Measurements from ENCODE around the gene FHIT.

The FHIT gene

GRCh38 chr3:60979461-60980341, 271.6 kb downstream of the FHIT start:
- no peak for DNase-seq

- DNase-seq: no peak
Measured at GRCh38 chr3:60973321-60973720, 277.9 kb downstream of the FHIT start.

GRCh38 chr3:60972599-60972998, 278.7 kb downstream of the FHIT start:
- no peak for DNase-seq

- DNase-seq: no peak
Measured at GRCh38 chr3:60970850-60971249, 280.4 kb downstream of the FHIT start.

- no peak for DNase-seq
Measured at GRCh38 chr3:60967141-60967540, 284.1 kb downstream of the FHIT start.

- no peak for DNase-seq
Measured at GRCh38 chr3:60957541-60957940, 293.7 kb downstream of the FHIT start.

- no peak for DNase-seq
Measured at GRCh38 chr3:60956729-60957128, 294.5 kb downstream of the FHIT start.

- DNase-seq: no peak
Measured at GRCh38 chr3:60955034-60955433, 296.2 kb downstream of the FHIT start.

GRCh38 chr3:60954048-60954447, 297.2 kb downstream of the FHIT start:
- no peak for DNase-seq

- DNase-seq: no peak
Measured at GRCh38 chr3:60953351-60953750, 297.9 kb downstream of the FHIT start.

GRCh38 chr3:60952055-60952454, 299.2 kb downstream of the FHIT start:
- no peak for DNase-seq

- no peak for DNase-seq
Measured at GRCh38 chr3:60949146-60949545, 302.1 kb downstream of the FHIT start.

GRCh38 chr3:60948488-60948887, 302.8 kb downstream of the FHIT start:
- no peak for DNase-seq

- no peak for DNase-seq
Measured at GRCh38 chr3:60935709-60936108, 315.5 kb downstream of the FHIT start.

GRCh38 chr3:60933824-60934223, 317.4 kb downstream of the FHIT start:
- no peak for DNase-seq

GRCh38 chr3:60932643-60933042, 318.6 kb downstream of the FHIT start:
- DNase-seq: no peak

GRCh38 chr3:60932170-60932569, 319.1 kb downstream of the FHIT start:
- no peak for DNase-seq

- DNase-seq: no peak
Measured at GRCh38 chr3:60931452-60931851, 319.8 kb downstream of the FHIT start.

- no peak for DNase-seq
Measured at GRCh38 chr3:60920519-60920918, 330.7 kb downstream of the FHIT start.

- DNase-seq: no peak
Measured at GRCh38 chr3:60919296-60919695, 332.0 kb downstream of the FHIT start.

GRCh38 chr3:60917141-60917540, 334.1 kb downstream of the FHIT start:
- DNase-seq: no peak

GRCh38 chr3:60916546-60916945, 334.7 kb downstream of the FHIT start:
- DNase-seq: no peak

- no peak for DNase-seq
Measured at GRCh38 chr3:60913474-60913873, 337.8 kb downstream of the FHIT start.

- no peak for DNase-seq
Measured at GRCh38 chr3:60912876-60913275, 338.4 kb downstream of the FHIT start.

GRCh38 chr3:60912142-60912541, 339.1 kb downstream of the FHIT start:
- no peak for DNase-seq
